ENCODE results near the gene EYA3.

EYA3 gene

GRCh38 chr1:27967106-27967883, 121.1 kb downstream of the EYA3 start:
- DNase-seq: no peak

DNA sequence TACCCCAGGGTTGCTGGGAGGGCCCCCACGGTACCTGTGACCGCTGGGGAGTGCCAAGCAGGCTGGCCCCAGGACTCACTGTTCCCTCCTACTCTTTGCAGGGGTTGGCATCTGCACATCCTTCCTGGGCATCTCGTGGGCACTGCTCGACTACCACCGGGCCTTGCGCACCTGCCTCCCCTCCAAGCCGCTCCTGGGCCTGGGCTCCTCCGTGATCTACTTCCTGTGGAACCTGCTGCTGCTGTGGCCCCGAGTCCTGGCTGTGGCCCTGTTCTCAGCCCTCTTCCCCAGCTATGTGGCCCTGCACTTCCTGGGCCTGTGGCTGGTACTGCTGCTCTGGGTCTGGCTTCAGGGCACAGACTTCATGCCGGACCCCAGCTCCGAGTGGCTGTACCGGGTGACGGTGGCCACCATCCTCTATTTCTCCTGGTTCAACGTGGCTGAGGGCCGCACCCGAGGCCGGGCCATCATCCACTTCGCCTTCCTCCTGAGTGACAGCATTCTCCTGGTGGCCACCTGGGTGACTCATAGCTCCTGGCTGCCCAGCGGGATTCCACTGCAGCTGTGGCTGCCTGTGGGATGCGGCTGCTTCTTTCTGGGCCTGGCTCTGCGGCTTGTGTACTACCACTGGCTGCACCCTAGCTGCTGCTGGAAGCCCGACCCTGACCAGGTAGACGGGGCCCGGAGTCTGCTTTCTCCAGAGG, 121.9 kb downstream of the EYA3 start:
- no peak for DNase-seq

DNA sequence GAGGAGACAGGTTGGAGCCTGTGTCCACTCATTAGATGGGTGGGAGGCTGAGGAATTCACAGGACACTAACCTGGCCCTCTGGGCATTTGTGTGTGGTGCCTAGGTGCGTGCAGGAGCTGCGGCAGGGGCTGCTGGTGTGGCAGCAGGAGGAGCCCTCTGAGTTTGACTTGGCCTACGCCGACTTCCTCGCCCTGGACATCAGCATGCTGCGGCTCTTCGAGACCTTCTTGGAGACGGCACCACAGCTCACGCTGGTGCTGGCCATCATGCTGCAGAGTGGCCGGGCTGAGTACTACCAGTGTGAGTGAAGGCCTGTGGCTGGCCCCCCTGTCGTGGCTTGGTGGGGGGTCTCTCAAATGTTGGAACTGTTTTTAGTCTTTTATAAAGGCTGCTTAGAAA, 125.0 kb downstream of the EYA3 start:
- DNase-seq: no peak

DNA sequence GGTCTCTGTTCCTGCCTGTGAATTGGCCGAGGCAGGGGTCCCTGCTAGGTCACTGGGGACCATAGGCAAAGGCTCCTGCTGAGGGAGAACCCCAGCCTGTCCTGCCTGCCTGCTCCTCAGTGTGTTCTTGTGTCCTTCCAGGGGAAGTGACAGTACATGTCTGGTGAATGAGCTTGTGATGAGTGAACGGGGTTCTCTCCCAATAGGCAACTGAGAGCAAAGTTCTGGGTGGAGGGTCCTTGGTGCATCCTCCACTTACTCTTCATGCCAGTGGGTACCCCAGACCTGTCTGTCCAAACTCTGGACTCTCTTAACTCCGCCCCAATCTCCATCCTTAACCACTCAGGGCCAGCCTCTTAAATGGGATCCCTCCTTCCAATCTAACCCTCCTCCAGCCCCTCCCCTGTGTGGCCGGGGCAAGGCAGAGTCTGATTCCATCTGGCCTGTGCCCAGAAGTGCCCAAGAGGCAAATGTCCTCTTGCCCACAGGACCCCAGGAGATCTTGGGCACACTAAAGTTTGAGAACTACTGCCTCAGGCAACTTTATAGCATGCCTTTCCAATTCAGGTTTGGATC, 126.7 kb downstream of the EYA3 start:
- DNase-seq: no peak

GRCh38 chr1:27960762-27961645, 127.4 kb downstream of the EYA3 start:
- DNase-seq: no peak

GRCh38 chr1:27959792-27960603, 128.4 kb downstream of the EYA3 start, which contains the start of gene XKR8:
Gene XKR8 (plus strand): TSS chr1:27959973. CDS start chr1:27960070, 97 bp downstream.
- peak; percentile 49 for DNase-seq

DNA sequence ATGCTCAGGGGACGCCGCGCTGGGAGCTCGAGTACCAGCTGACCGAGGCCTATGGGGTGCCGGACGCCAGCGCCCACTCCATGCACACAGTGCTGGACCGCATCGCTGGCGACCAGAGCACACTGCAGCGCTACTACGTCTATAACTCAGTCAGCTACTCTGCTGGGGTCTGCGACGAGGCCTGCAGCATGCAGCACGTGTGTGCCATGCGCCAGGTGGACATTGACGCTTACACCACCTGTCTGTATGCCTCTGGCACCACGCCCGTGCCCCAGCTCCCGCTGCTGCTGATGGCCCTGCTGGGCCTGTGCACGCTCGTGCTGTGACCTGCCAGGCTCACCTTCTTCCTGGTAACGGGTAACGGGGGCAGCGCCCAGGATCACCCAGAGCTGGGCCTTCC, 129.9 kb downstream of the EYA3 start:
- DNase-seq: no peak

GRCh38 chr1:27957655-27958054, 130.8 kb downstream of the EYA3 start:
- DNase-seq: no peak

- DNase-seq: no peak
These were observed 131.6 kb downstream of the EYA3 start for GRCh38 chr1:27956761-27957160.

GRCh38 chr1:27955076-27955475, 133.3 kb downstream of the EYA3 start:
- DNase-seq: no peak

GRCh38 chr1:27954186-27954585, 134.2 kb downstream of the EYA3 start:
- DNase-seq: no peak

DNA sequence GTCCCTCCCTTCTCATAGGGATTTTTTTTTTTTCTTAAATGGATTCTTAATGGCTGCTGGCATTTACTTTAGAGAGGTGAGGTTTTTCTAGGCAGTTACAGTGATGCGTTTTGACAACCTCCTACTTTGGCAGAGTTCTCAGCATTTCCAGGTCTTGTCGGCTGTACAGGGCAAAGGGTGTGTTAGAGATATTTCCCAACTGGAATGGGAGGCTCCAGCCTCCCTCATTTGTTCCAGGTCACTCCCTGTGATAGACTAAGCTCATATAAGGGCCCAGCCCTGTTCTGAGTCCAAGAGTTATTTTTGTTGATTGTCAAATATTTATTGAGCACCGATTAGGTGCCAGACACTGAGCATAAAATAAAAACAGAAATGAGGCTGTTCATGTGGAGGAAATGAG, 136.3 kb downstream of the EYA3 start:
- DNase-seq: no peak

DNA sequence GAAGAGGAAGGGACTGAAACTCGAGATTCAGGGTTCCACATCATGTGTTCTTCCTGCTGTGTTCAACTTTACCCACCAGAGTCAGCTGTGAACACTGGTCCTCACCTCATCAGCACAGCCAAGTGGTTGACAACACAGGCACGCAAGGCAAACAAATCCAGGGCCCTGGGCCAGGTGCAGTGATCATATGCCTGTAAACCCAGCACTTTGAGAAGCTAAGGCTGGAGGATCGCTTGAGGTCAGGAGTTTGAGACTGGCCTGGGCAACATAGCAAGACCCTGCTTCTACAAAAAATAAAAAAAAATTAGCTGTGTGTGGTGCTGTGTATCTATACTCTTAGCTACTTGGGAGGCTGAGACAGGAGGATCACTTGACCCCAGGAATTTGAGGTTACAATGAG, 137.0 kb downstream of the EYA3 start:
- no peak for DNase-seq

DNA sequence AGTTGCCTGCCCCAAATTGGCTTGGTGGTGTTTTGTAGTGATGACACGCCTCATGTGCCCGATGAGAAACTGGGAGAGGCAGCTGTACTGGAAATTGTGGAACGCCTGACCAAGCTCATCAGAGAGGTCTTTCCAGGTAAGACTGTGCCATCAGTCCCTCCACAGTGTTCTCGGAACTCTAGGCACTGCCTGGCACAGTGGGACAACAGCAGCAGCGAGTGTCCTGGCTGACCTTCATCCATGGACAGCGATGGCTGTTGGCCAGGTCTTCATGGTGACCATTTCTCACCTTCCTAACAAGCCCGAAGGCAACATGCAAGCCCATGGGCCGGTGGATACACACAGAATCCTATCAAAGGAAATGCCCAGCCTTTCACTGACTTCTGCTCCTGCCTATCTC, 139.4 kb downstream of the EYA3 start:
- DNase-seq: no peak

GRCh38 chr1:27945020-27945419, 143.4 kb downstream of the EYA3 start:
- DNase-seq: no peak

DNA sequence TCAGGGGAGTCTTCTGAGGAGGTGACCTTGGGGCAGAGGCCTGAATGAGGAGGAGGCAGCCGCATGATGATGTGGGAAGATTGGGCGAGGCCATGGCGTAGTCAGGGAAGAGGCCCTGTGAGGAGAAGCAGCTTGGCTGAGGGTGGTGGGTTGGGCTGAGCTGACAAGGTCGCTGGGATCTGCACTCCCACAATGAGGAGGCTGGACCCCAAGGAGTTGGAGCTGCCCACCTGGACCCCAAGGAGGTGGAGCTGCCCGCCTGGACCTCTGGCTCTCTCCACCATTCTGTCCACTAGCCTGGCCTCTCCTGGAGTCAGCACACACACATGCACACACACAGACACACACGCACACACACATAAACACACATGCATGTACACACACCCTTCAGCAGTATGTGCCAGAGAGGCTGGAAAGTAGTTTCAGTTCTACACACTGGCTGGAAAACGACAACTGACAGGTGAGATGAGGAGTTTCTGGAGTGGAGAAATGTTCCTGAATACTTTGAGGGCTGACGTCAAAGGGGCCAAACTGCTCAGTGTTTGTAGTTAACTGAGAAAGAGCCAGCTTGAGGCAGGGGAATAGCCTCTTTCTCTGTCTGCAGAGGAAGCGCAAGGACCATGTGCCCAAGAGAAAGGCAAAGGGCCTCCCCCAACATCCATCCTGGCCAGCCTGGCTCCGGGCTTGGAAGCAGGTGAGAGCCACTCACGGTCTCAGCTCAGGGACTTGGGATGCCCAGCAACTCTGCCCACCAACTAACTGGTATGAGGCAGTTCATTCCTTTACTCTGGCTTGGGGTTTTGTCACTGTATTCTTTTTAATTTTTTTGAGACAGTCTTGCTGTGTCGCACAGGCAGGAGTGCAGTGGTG, 146.5 kb downstream of the EYA3 start:
- no peak for DNase-seq

- no peak for DNase-seq
These were observed 147.4 kb downstream of the EYA3 start for GRCh38 chr1:27940870-27941560.

DNA sequence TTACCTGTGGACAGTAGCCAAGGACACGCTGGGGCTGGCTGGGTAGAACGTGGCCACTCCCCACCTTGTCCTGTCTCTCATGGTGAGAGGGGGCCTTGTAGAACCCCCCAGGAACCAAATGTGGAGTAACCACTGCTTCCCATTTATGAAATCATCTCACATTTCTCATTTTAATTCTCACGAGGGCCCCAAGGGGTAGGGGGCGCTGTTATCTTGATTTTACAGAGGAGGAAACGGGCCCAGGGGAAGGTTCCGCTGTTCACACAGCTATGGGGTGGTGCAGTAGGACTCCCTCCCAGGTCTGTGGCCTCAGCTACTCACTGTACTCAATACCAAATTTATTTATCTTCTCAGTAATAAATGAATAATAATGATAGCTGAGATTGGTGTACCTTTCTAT, 148.1 kb downstream of the EYA3 start:
- peak; percentile 15 for DNase-seq

DNA sequence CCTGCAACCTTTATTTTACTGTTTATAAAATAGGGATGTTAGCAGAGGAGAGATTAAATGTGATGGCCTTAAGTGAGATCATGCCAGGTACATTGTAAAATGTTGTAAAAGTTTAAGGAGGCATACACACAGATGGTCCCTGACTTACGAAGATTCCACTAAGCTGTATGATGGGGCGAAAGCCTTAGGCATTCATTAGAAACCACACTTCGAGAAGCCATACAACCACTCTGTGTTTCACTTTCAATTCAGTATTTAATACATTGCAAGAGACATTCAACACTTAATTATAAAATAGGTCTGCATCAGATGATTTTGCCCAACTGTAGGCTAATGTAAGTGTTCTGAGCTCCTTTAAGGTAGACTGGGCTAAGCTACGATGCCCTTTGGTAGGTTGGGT, 149.9 kb downstream of the EYA3 start:
- DNase-seq: no peak

GRCh38 chr1:27937524-27937836, 150.9 kb downstream of the EYA3 start:
- no peak for DNase-seq

DNA sequence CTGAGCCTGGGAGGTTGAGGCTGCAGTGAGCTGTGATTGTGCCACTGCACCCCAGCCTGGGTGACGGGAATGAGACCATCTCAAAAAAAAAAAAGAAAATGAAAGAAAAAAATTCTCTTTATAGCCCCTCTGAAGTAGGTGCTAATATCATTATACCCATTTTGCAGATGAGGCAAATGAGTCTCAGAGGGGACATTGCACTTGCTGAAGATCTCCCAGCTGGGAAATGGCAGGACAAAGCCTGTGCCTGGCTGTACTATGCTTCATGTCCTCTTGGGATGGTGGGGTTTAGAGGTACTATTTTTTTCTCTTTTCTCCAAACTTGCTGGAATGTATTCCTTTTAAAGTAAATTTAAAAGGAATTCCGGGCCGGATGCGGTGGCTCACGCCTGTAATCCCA, 152.0 kb downstream of the EYA3 start:
- DNase-seq: no peak

All from midbrain (tissue), 1 donor.